Liver (tissue), 9 donors: ENCODE results near the gene LYST. TPM values are rescaled to one million over a fixed set of nuclear protein-coding genes. Genes with fewer than 3 reads are reported as not detected.

ENCODE experiments used
- DNase-seq: peaks from one replicate; pipeline ENCODE4 v3.0.0-alpha.2; 2017; ENCODE audit warnings: low spot score
- H3K27ac ChIP-seq, 2 donors: one replicate each; pipeline ENCODE4 v1.7.0; 2013; ENCODE audit warnings: inconsistent platforms in 2 of 2, low read length in 2 of 2, control low read depth in 1 of 2, low read depth in 1 of 2, mild to moderate bottlenecking in 1 of 2
- H3K27me3 ChIP-seq, 4 donors: one replicate each; pipeline versions ENCODE4 v1.6.1 to v1.7.0; 2013; ENCODE audit warnings: low read length in 3 of 4, inconsistent platforms in 1 of 4, mild to moderate bottlenecking in 1 of 4, moderate library complexity in 1 of 4; ENCODE audit not compliant: control insufficient read depth in 4 of 4, insufficient read depth in 4 of 4
- H3K36me3 ChIP-seq, 4 donors: one replicate each; pipeline versions ENCODE4 v1.6.1 to v1.7.0; 2013; ENCODE audit warnings: low read length in 3 of 4, mild to moderate bottlenecking in 3 of 4, low read depth in 1 of 4, moderate library complexity in 1 of 4; ENCODE audit not compliant: control insufficient read depth in 4 of 4, insufficient read depth in 3 of 4
- H3K4me1 ChIP-seq, 4 donors: one replicate each; pipeline versions ENCODE4 v1.6.1 to v1.7.0; 2013; ENCODE audit warnings: low read length in 3 of 4, mild to moderate bottlenecking in 3 of 4, moderate library complexity in 1 of 4; ENCODE audit not compliant: control insufficient read depth in 4 of 4, insufficient read depth in 4 of 4
- H3K4me3 ChIP-seq, 3 donors: one replicate each; pipeline versions ENCODE4 v1.6.1 to v1.7.0; 2013; ENCODE audit warnings: low read length in 3 of 3, control low read depth in 1 of 3, low read depth in 1 of 3, mild to moderate bottlenecking in 1 of 3
- H3K9ac ChIP-seq, 2 donors: one replicate each; pipeline ENCODE4 v1.7.0; 2013; ENCODE audit warnings: low read length in 2 of 2, mild to moderate bottlenecking in 2 of 2, moderate library complexity in 2 of 2, control low read depth in 1 of 2, low read depth in 1 of 2
- H3K9me3 ChIP-seq, 4 donors: one replicate each; pipeline versions ENCODE4 v1.6.1 to v1.7.0; 2013; ENCODE audit warnings: low read length in 3 of 4; ENCODE audit not compliant: control insufficient read depth in 4 of 4
- ATF3 ChIP-seq: IDR thresholded peaks from 2 replicates; pipeline ENCODE4 v1.6.1; 2016; ENCODE audit warnings: antibody characterized with exemption
- CTCF ChIP-seq: fragments of 150-350 bp; IDR thresholded peaks from 2 replicates; pipeline ENCODE4 v1.5.1; 2017; ENCODE audit warnings: improper control_type of control experiment, low read depth, low read length; ENCODE audit not compliant: missing input control
- EGR1 ChIP-seq, 2 donors: IDR thresholded peaks; 2 replicates each; pipeline ENCODE4 v1.6.1; 2016 to 2018; ENCODE audit warnings: antibody characterized with exemption in 2 of 2, low read depth in 2 of 2
- FOXA1 ChIP-seq: IDR thresholded peaks from 2 replicates; pipeline ENCODE4 v1.6.1; 2016; ENCODE audit warnings: antibody characterized with exemption
- FOXA2 ChIP-seq: IDR thresholded peaks from 2 replicates; pipeline ENCODE4 v1.6.1; 2016; ENCODE audit warnings: antibody characterized with exemption
- GABPA ChIP-seq, 2 donors: IDR thresholded peaks in 1 of 2; conservative IDR thresholded peaks in 1 of 2; 2 replicates each; pipeline ENCODE4 v1.6.1; 2016; ENCODE audit warnings: antibody characterized with exemption in 2 of 2, mild to moderate bottlenecking in 1 of 2, moderate library complexity in 1 of 2
- HNF4A ChIP-seq, 2 donors: conservative IDR thresholded peaks; 2 replicates each; pipeline ENCODE4 v1.6.1; 2016; ENCODE audit warnings: antibody characterized with exemption in 2 of 2, mild to moderate bottlenecking in 2 of 2
- HNF4G ChIP-seq: IDR thresholded peaks from 2 replicates; pipeline ENCODE4 v1.6.1; 2016; ENCODE audit warnings: antibody characterized with exemption
- MAX ChIP-seq: IDR thresholded peaks from 2 replicates; pipeline ENCODE4 v1.6.1; 2016; ENCODE audit warnings: antibody characterized with exemption
- NR2F2 ChIP-seq: IDR thresholded peaks from 2 replicates; pipeline ENCODE4 v1.6.1; 2016; ENCODE audit warnings: antibody characterized with exemption
- RAD21 ChIP-seq, 2 donors: IDR thresholded peaks; 2 replicates each; pipeline ENCODE4 v1.6.1; 2016; ENCODE audit warnings: antibody characterized with exemption in 2 of 2, mild to moderate bottlenecking in 2 of 2
- REST ChIP-seq: IDR thresholded peaks from 2 replicates; pipeline ENCODE4 v1.6.1; 2016; ENCODE audit warnings: antibody characterized with exemption, mild to moderate bottlenecking
- RXRA ChIP-seq, 2 donors: IDR thresholded peaks; 2 replicates each; pipeline ENCODE4 v1.6.1; 2017 to 2018; ENCODE audit warnings: antibody characterized with exemption in 2 of 2, mild to moderate bottlenecking in 1 of 2
- SP1 ChIP-seq: IDR thresholded peaks from 2 replicates; pipeline ENCODE4 v1.6.1; 2018; ENCODE audit warnings: antibody characterized with exemption, mild to moderate bottlenecking
- YY1 ChIP-seq: IDR thresholded peaks from 2 replicates; pipeline ENCODE4 v1.6.1; 2016; ENCODE audit warnings: antibody characterized with exemption, mild to moderate bottlenecking
- ZBTB33 ChIP-seq: IDR thresholded peaks from 2 replicates; pipeline ENCODE4 v1.6.1; 2016; ENCODE audit warnings: antibody characterized with exemption
- WGBS: extraction: QIAGEN DNeasy Blood & Tissue Kit; methylation state at CpG from one replicate; pipeline ENCODE4 v1.1.7; 2013; 5-methylcytosine and 5-hydroxymethylcytosine counted together
- polyA plus RNA-seq, 2 donors: library from polyadenylated mRNA; stranded (reverse) in 1 of 2; unstranded in 1 of 2; fragments of 200-250 nt in 1 of 2; fragments of >200 nt in 1 of 2; fragmentation: Nextera tagmentation in 1 of 2; extraction: Ambion mirVana in 1 of 2; gene quantifications; one replicate each; pipeline versions ENCODE4 v1.2.1 to v1.2.3, GENCODE V29; 2013 to 2015
- total RNA-seq, 2 donors: library from RNA; depleted of rRNA; stranded (reverse); fragments of >200 nt; gene quantifications; one replicate each; pipeline ENCODE4 v1.2.3, GENCODE V29; 2014
- donor health status: healthy.
- donor health status: healthy.
- donor health status: healthy.
- donor health status: healthy.
- donor health status: healthy.

LYST gene
- total and polyA plus RNA-seq, 4 donors = 3.4 to 45.9 (median 14.2) TPM

- DNase-seq = no peak
- H3K4me1 ChIP-seq = no peaks in the 10 kb centered on the region
- 82% methylated on average over 2 of the region's 2 CpGs for WGBS
- no peaks in the 10 kb centered on the region for H3K9me3 ChIP-seq
- H3K27me3 ChIP-seq = no peaks in the 10 kb centered on the region
- no peak overlapping the region for H3K27ac ChIP-seq
- H3K36me3 ChIP-seq = peaks cover 0 to 11% (median 6%) of the 10 kb centered on the region in 4 donors
- no peak for TF ChIP-seq NR2F2
- TF ChIP-seq FOXA2 = no peak
- no peak for TF ChIP-seq MAX
- TF ChIP-seq CTCF = no peak
- no peak for TF ChIP-seq YY1
- TF ChIP-seq RXRA (IDR thresholded peaks at IDR 0.05) = no peak
- no peak for TF ChIP-seq RAD21 (IDR thresholded peaks at IDR 0.05)
- no peak for TF ChIP-seq ZBTB33
- no peak for TF ChIP-seq FOXA1
- no peak for TF ChIP-seq HNF4G
- no peak for TF ChIP-seq REST
- no peak for TF ChIP-seq SP1
- no peak for TF ChIP-seq HNF4A (conservative IDR thresholded peaks at IDR 0.05)
- H3K4me3 ChIP-seq = no peak overlapping the region
- no peak overlapping the region for H3K9ac ChIP-seq
Measured at GRCh38 chr1:235767795-235768194, 98.9 kb downstream of the LYST start.

- H3K27me3 ChIP-seq = no peaks in the 10 kb centered on the region
Measured at GRCh38 chr1:235766794-235767285, 99.9 kb downstream of the LYST start.

More at GRCh38 chr1:235766794-235767285, 99.9 kb downstream of the LYST start:
- no peak overlapping the region for H3K4me3 ChIP-seq
- 92% methylated on average over 1 of the region's 1 CpG for WGBS
- peaks cover 0 to 11% (median 6%) of the 10 kb centered on the region in 4 donors for H3K36me3 ChIP-seq
- H3K9ac ChIP-seq = no peak overlapping the region
- no peak overlapping the region for H3K27ac ChIP-seq
- no peak for DNase-seq
- no peaks in the 10 kb centered on the region for H3K4me1 ChIP-seq
- H3K9me3 ChIP-seq = no peaks in the 10 kb centered on the region
- no peak for TF ChIP-seq MAX
- no peak for TF ChIP-seq EGR1 (IDR thresholded peaks at IDR 0.05; ENCODE audit: low read depth in 2 of 2)
- no peak for TF ChIP-seq HNF4G
- TF ChIP-seq ATF3 = no peak
- no peak for TF ChIP-seq RAD21 (IDR thresholded peaks at IDR 0.05)
- no peak for TF ChIP-seq GABPA (IDR thresholded peaks at IDR 0.05 in 1 of 2, conservative IDR thresholded peaks at IDR 0.05 in 1 of 2)
- TF ChIP-seq SP1 = no peak
- no peak for TF ChIP-seq CTCF
